Measurements from ENCODE around the gene POMT1.

DNA sequence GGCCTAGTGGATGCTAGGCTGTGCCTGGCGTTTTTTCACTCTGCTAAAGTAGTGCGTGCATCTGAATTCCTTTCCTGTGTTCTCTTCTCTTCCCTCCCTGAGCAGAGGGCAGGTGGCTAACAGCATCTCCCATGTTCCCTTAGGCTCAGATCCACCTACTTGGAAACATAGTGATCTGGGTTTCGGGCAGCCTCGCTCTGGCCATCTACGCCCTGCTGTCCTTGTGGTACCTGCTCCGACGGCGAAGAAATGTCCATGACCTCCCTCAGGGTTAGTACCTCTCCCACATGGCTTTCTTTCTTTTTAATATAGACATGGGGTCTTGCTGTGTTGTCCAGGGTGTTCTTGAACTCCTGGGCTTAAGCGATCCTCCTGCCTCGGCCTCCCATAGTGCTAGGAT, 18.5 kb downstream of the POMT1 start:
- TF ChIP-seq CTCF (conservative IDR thresholded peaks at IDR 0.05; ENCODE audit: low read length): no peak
- TF ChIP-seq EZH2phosphoT487 (IDR thresholded peaks at IDR 0.05; ENCODE audit: borderline replicate concordance, low read depth, low read length): no peak
